Measurements from ENCODE around the gene SLC6A12. TPM values are rescaled to one million over a fixed set of nuclear protein-coding genes. Genes with fewer than 3 reads are reported as not detected.

Gene SLC6A12
- total RNA-seq, 5 donors from 2014 or later (not counting 1 experiment from before 2014, with no cell fraction given), result 0.85 TPM; not detected in 4

DNA sequence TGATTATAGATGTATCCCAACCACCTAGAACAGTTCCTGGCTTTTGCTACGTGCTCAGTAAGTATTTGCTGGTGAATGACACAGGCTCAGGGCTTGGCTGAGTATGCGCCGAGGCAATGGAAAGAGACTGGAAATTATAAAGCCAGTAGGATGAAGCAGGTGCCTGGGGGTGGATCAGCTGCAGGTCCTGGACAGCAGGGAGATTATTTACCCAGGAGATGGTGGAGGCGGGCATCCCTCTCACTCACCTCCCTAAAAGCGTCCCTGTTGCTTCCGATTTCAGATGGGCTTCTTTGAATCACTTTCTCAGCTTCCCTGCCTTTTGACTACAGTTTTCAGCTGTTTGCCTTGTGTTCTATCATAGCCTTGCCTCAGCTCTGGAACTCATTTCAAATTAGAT, 42.3 kb upstream of the SLC6A12 start:
- ChIA-PET CTCF (no interaction called here), POLR2A (no interaction called here)
- H3K4me1 Mint-ChIP-seq, result no peaks in the 10 kb centered on the region
- no peaks in the 10 kb centered on the region for H3K36me3 Mint-ChIP-seq
- Histone ChIP-seq H3K27ac (ENCODE audit: low read length) (no peak overlapping the region), H3K4me3 (ENCODE audit: control insufficient read depth in 1 of 2, extremely low read depth in 1 of 2, low read length in 1 of 2) (no peak overlapping the region), H3K27me3 (replicated peaks in 1 of 2; ENCODE audit: control insufficient read depth in 2 of 2, extremely low read depth in 1 of 2, insufficient read depth in 2 of 2, low read length in 1 of 2) (peaks cover 2 to 46% of the 10 kb centered on the region in 2 experiments), H3K36me3 (ENCODE audit: control insufficient read depth in 2 of 2, extremely low read depth in 1 of 2, insufficient read depth in 1 of 2, low read length in 1 of 2) (no peaks in the 10 kb centered on the region), H3K9me3 (no peaks in the 10 kb centered on the region), H3K4me1 (ENCODE audit: control insufficient read depth in 1 of 2, extremely low read depth in 1 of 2, insufficient read depth in 2 of 2, low read length in 2 of 2) (no peaks in the 10 kb centered on the region)
- DNase-seq (no peak), ATAC-seq (replicated peaks in 1 of 4) (no peak)
- H3K27me3 Mint-ChIP-seq, result peaks cover 38 to 60% of the 10 kb centered on the region in 2 donors
- no peaks in the 10 kb centered on the region for H3K9me3 Mint-ChIP-seq
- WGBS (ENCODE audit: insufficient coverage), result 89% methylated on average over 5 of the region's 6 CpGs
- no peak overlapping the region for H3K27ac Mint-ChIP-seq
- H3K4me3 Mint-ChIP-seq, result no peak overlapping the region

GRCh38 chr12:254912-255311, 41.0 kb upstream of the SLC6A12 start:
- no peaks in the 10 kb centered on the region for H3K36me3 Mint-ChIP-seq
- H3K27me3 Mint-ChIP-seq, result peaks cover 40 to 56% of the 10 kb centered on the region in 2 donors
- ChIA-PET POLR2A (interaction anchor here in 1 of 2 donors (0.5 kb wide), 1 partner anchor 11 kb away, joined by 4 read pairs; no protein-coding TSS in a partner anchor), CTCF (no interaction called here)
- no peaks in the 10 kb centered on the region for H3K4me1 Mint-ChIP-seq
- no peak overlapping the region for H3K27ac Mint-ChIP-seq
- H3K9me3 ChIP-seq, result no peaks in the 10 kb centered on the region
- H3K9me3 Mint-ChIP-seq, result no peaks in the 10 kb centered on the region
- ATAC-seq (replicated peaks in 1 of 4) (no peak), DNase-seq (no peak)
- H3K4me1 ChIP-seq (ENCODE audit: control insufficient read depth in 1 of 2, extremely low read depth in 1 of 2, insufficient read depth in 2 of 2, low read length in 2 of 2), result no peaks in the 10 kb centered on the region
- H3K27me3 ChIP-seq (replicated peaks in 1 of 2; ENCODE audit: control insufficient read depth in 2 of 2, extremely low read depth in 1 of 2, insufficient read depth in 2 of 2, low read length in 1 of 2), result peaks cover 2 to 44% of the 10 kb centered on the region in 2 experiments
- no peak overlapping the region for H3K4me3 ChIP-seq (ENCODE audit: control insufficient read depth in 1 of 2, extremely low read depth in 1 of 2, low read length in 1 of 2)
- WGBS (ENCODE audit: insufficient coverage), result 87% methylated on average over 7 of the region's 9 CpGs
- H3K36me3 ChIP-seq (ENCODE audit: control insufficient read depth in 2 of 2, extremely low read depth in 1 of 2, insufficient read depth in 1 of 2, low read length in 1 of 2), result no peaks in the 10 kb centered on the region
- no peak overlapping the region for H3K4me3 Mint-ChIP-seq
- no peak overlapping the region for H3K27ac ChIP-seq (ENCODE audit: low read length)

DNA sequence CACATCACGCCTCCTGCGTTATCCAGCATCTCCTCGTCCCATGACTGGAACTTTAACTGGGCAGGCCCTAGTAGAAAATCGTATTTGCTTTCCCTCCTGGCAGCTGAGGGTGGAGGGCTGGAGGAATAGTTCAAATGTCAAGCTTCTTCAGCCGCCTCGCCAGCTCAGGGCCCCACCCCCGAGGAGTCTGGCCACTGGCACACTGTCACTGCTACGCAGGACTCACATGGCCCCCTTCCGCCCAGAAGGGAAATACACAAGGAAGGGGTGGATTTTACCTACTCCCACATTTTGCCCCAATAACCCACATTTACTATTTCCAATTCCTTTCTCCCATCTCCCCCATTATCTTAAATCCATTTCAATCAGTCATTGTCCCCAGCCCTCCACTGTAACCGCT, 40.1 kb upstream of the SLC6A12 start:
- Mint-ChIP-seq H3K27ac (no peak overlapping the region), H3K36me3 (no peaks in the 10 kb centered on the region), H3K4me3 (no peak overlapping the region), H3K27me3 (peaks cover 41 to 52% of the 10 kb centered on the region in 2 donors), H3K9me3 (no peaks in the 10 kb centered on the region), H3K4me1 (no peaks in the 10 kb centered on the region)
- Histone ChIP-seq H3K4me3 (ENCODE audit: control insufficient read depth in 1 of 2, extremely low read depth in 1 of 2, low read length in 1 of 2) (no peak overlapping the region), H3K9me3 (no peaks in the 10 kb centered on the region), H3K36me3 (ENCODE audit: control insufficient read depth in 2 of 2, extremely low read depth in 1 of 2, insufficient read depth in 1 of 2, low read length in 1 of 2) (no peaks in the 10 kb centered on the region), H3K4me1 (ENCODE audit: control insufficient read depth in 1 of 2, extremely low read depth in 1 of 2, insufficient read depth in 2 of 2, low read length in 2 of 2) (no peaks in the 10 kb centered on the region), H3K27ac (ENCODE audit: low read length) (no peak overlapping the region), H3K27me3 (replicated peaks in 1 of 2; ENCODE audit: control insufficient read depth in 2 of 2, extremely low read depth in 1 of 2, insufficient read depth in 2 of 2, low read length in 1 of 2) (peaks cover 2 to 41% of the 10 kb centered on the region in 2 experiments)
- ATAC-seq (replicated peaks in 1 of 4) (no peak), DNase-seq (no peak)
- 96% methylated on average over 3 of the region's 10 CpGs for WGBS (ENCODE audit: insufficient coverage)
- CTCF ChIA-PET, result no interaction called here
- POLR2A ChIA-PET, result no interaction called here

DNA sequence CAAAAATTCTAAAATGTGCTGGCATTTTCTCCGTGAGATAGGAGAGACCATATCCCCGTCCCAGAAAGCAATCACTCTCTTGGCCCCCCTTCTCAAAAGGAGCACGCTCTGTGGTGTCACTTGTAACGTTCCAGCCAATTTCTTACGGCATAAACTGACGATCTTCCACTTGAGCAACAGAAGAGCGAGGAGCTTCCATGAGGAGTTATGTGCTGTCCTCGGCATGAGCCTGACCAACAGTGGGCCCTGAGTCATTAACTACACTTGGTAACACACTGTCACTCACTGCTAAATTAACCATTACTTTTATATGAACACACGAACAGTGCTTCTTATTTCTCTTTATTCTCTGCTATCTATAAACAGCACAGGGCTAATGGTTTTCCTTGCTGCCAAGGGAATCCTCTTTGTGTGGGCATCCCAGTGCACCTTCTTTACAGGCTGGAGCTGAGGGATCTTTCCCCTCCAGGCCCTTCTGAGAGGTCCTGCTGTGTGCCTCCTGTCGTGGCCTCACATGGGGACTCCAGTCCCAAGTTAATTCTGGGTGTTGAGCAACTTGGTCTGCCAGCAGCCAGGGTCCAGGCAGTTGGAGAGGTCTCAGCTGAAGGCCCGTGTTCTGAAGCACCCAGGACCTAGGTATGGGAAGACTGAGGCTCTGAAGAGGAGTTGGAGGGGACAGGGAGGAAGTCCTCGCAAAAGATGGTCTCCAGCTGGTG, 39.3 kb upstream of the SLC6A12 start:
- H3K27me3 Mint-ChIP-seq, result peaks cover 37 to 50% of the 10 kb centered on the region in 2 donors

GRCh38 chr12:252636-253035, 38.7 kb upstream of the SLC6A12 start:
- ATAC-seq (replicated peaks in 1 of 4), result no peak
- H3K27ac Mint-ChIP-seq, result no peak overlapping the region
- H3K4me3 Mint-ChIP-seq, result no peak overlapping the region
- H3K27me3 ChIP-seq (replicated peaks in 1 of 2; ENCODE audit: control insufficient read depth in 2 of 2, extremely low read depth in 1 of 2, insufficient read depth in 2 of 2, low read length in 1 of 2), result peaks cover 0 to 33% of the 10 kb centered on the region in 2 experiments
- H3K4me3 ChIP-seq (ENCODE audit: control insufficient read depth in 1 of 2, extremely low read depth in 1 of 2, low read length in 1 of 2), result no peak overlapping the region
- CTCF ChIA-PET, result no interaction called here
- POLR2A ChIA-PET, result no interaction called here
- H3K9me3 Mint-ChIP-seq, result peaks cover 0 to 6% (median 4%) of the 10 kb centered on the region in 3 donors
- peaks cover 36 to 46% of the 10 kb centered on the region in 2 donors for H3K27me3 Mint-ChIP-seq
- H3K4me1 ChIP-seq (ENCODE audit: control insufficient read depth in 1 of 2, extremely low read depth in 1 of 2, insufficient read depth in 2 of 2, low read length in 2 of 2), result no peaks in the 10 kb centered on the region
- H3K36me3 ChIP-seq (ENCODE audit: control insufficient read depth in 2 of 2, extremely low read depth in 1 of 2, insufficient read depth in 1 of 2, low read length in 1 of 2), result no peaks in the 10 kb centered on the region
- no peaks in the 10 kb centered on the region for H3K4me1 Mint-ChIP-seq
- DNase-seq, result no peak
- H3K27ac ChIP-seq (ENCODE audit: low read length), result no peak overlapping the region
- no peaks in the 10 kb centered on the region for H3K36me3 Mint-ChIP-seq
- no peaks in the 10 kb centered on the region for H3K9me3 ChIP-seq
- whole genome bisulfite sequencing (ENCODE audit: insufficient coverage), result no CpG with 5 or more reads among the region's 5 CpGs

More for the DNA sequence above, 39.3 kb upstream of the SLC6A12 start:
- Mint-ChIP-seq H3K27ac (no peak overlapping the region), H3K4me1 (no peaks in the 10 kb centered on the region), H3K9me3 (no peaks in the 10 kb centered on the region), H3K4me3 (no peak overlapping the region), H3K36me3 (no peaks in the 10 kb centered on the region)
- POLR2A ChIA-PET, result no interaction called here
- Histone ChIP-seq H3K4me1 (ENCODE audit: control insufficient read depth in 1 of 2, extremely low read depth in 1 of 2, insufficient read depth in 2 of 2, low read length in 2 of 2) (no peaks in the 10 kb centered on the region), H3K36me3 (ENCODE audit: control insufficient read depth in 2 of 2, extremely low read depth in 1 of 2, insufficient read depth in 1 of 2, low read length in 1 of 2) (no peaks in the 10 kb centered on the region), H3K4me3 (ENCODE audit: control insufficient read depth in 1 of 2, extremely low read depth in 1 of 2, low read length in 1 of 2) (no peak overlapping the region), H3K27me3 (replicated peaks in 1 of 2; ENCODE audit: control insufficient read depth in 2 of 2, extremely low read depth in 1 of 2, insufficient read depth in 2 of 2, low read length in 1 of 2) (peaks cover 0 to 39% of the 10 kb centered on the region in 2 experiments), H3K27ac (ENCODE audit: low read length) (no peak overlapping the region), H3K9me3 (no peaks in the 10 kb centered on the region)
- WGBS (ENCODE audit: insufficient coverage), result 90% methylated on average over 12 of the region's 12 CpGs
- ATAC-seq (replicated peaks in 1 of 4) (no peak), DNase-seq (no peak)
- CTCF ChIA-PET, result no interaction called here

DNA sequence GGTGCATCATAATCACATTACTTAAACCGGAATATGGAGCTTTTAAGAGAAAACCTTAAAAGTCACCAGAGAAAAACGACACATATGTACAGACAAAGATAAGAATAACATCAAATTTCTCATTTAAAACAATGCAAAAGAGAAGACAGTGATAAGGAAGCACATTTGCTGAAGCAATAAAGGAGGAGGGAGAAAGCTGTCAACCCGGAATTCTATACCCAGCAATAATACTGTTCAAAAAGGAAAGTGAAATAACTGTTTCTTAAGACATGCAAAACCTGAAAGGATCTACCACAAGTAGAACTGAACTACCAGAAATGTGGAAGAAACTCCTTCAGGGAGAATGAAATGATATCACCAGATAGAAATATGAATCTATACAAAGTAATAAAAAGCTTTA, 33.3 kb upstream of the SLC6A12 start:
- POLR2A ChIA-PET, result no interaction called here
- H3K4me3 Mint-ChIP-seq, result no peak overlapping the region

More for the DNA sequence above, 33.3 kb upstream of the SLC6A12 start:
- no peak overlapping the region for H3K27ac ChIP-seq (ENCODE audit: low read length)
- H3K36me3 ChIP-seq (ENCODE audit: control insufficient read depth in 2 of 2, extremely low read depth in 1 of 2, insufficient read depth in 1 of 2, low read length in 1 of 2), result no peaks in the 10 kb centered on the region
- ATAC-seq (replicated peaks in 1 of 4) (no peak), DNase-seq (no peak)
- no peaks in the 10 kb centered on the region for H3K4me1 ChIP-seq (ENCODE audit: control insufficient read depth in 1 of 2, extremely low read depth in 1 of 2, insufficient read depth in 2 of 2, low read length in 2 of 2)
- H3K27me3 Mint-ChIP-seq, result peaks cover 14 to 21% of the 10 kb centered on the region in 2 donors
- H3K9me3 Mint-ChIP-seq, result peaks cover 3 to 19% (median 14%) of the 10 kb centered on the region in 3 donors
- H3K4me1 Mint-ChIP-seq, result no peaks in the 10 kb centered on the region
- H3K27ac Mint-ChIP-seq, result no peak overlapping the region
- no CpG with 5 or more reads among the region's 3 CpGs for WGBS (ENCODE audit: insufficient coverage)
- no peaks in the 10 kb centered on the region for H3K36me3 Mint-ChIP-seq
- H3K27me3 ChIP-seq (replicated peaks in 1 of 2; ENCODE audit: control insufficient read depth in 2 of 2, extremely low read depth in 1 of 2, insufficient read depth in 2 of 2, low read length in 1 of 2), result peaks cover 0 to 13% of the 10 kb centered on the region in 2 experiments
- H3K9me3 ChIP-seq, result no peaks in the 10 kb centered on the region
- CTCF ChIA-PET, result interaction anchor here in 1 of 2 donors (0.7 kb wide), 1 partner anchor 75 kb away, joined by 3 read pairs; no protein-coding TSS in a partner anchor
- H3K4me3 ChIP-seq (ENCODE audit: control insufficient read depth in 1 of 2, extremely low read depth in 1 of 2, low read length in 1 of 2), result no peak overlapping the region
